Caco-2 (cell line): ENCODE results near the gene ENOSF1. TPM values are rescaled to one million over a fixed set of nuclear protein-coding genes. Genes with fewer than 3 reads are reported as not detected.

Experiments used
- BruUV-seq: library from RNA; stranded (reverse); fragments of 400-500 nt; replicated peaks from 2 replicates; lab custom pipeline; 2021; lab: Mats Ljungman, UMichigan
- CTCF ChIA-PET: fragments of 300-600 bp; sonication (Branson Sonifier 250); formaldehyde crosslinking; loops from one replicate; lab custom pipeline; 2022; ENCODE audit warnings: antibody characterized with exemption; lab: Charles Lee
- POLR2A ChIA-PET: fragments of 300-600 bp; sonication (Branson Sonifier 250); formaldehyde crosslinking; loops from one replicate; lab custom pipeline; 2022; ENCODE audit warnings: antibody characterized with exemption; lab: Charles Lee
- DNase-seq, 2 experiments: peaks; one replicate each; pipeline versions ENCODE4 v3.0.0 to v3.0.0-alpha.2; 2020 to 2022
- H3K27me3 ChIP-seq: replicated peaks from 2 replicates; pipeline ENCODE4 v1.6.0; 2011; ENCODE audit warnings: low read length; ENCODE audit not compliant: control insufficient read depth, insufficient read depth
- H3K36me3 ChIP-seq: 2 replicates; pipeline ENCODE4 v1.5.1; 2011; ENCODE audit warnings: low read length; ENCODE audit not compliant: control insufficient read depth, insufficient read depth
- H3K4me1 ChIP-seq: fragments of 250-450 bp; sonication (Bioruptor Pico); 2 replicates; pipeline ENCODE4 v1.5.1; 2020; ENCODE audit warnings: mild to moderate bottlenecking
- H3K4me3 ChIP-seq: 2 replicates; pipeline ENCODE4 v1.5.1; 2011; ENCODE audit warnings: low read depth, mild to moderate bottlenecking, control low read depth, low read length
- H3K9me3 ChIP-seq: fragments of 250-450 bp; sonication (Bioruptor Pico); 2 replicates; pipeline ENCODE4 v1.5.1; 2020; ENCODE audit warnings: mild to moderate bottlenecking, moderate library complexity
- H3K27ac Mint-ChIP-seq: one replicate; pipeline ENCODE4 v1.8.0; 2022; ENCODE audit warnings: mixed read lengths; ENCODE audit not compliant: unreplicated experiment
- H3K27me3 Mint-ChIP-seq: one replicate; pipeline ENCODE4 v1.8.0; 2022; ENCODE audit warnings: mixed read lengths; ENCODE audit not compliant: insufficient read depth, unreplicated experiment
- H3K36me3 Mint-ChIP-seq: one replicate; pipeline ENCODE4 v1.8.0; 2022; ENCODE audit warnings: mild to moderate bottlenecking, mixed read lengths; ENCODE audit not compliant: insufficient read depth, unreplicated experiment
- H3K4me1 Mint-ChIP-seq: one replicate; pipeline ENCODE4 v1.8.0; 2022; ENCODE audit warnings: low read depth, mixed read lengths; ENCODE audit not compliant: unreplicated experiment
- H3K4me3 Mint-ChIP-seq: one replicate; pipeline ENCODE4 v1.8.0; 2022; ENCODE audit warnings: mild to moderate bottlenecking, moderate library complexity, mixed read lengths; ENCODE audit not compliant: unreplicated experiment
- H3K9me3 Mint-ChIP-seq: one replicate; pipeline ENCODE4 v1.8.0; 2022; ENCODE audit warnings: mixed read lengths; ENCODE audit not compliant: unreplicated experiment
- CTCF ChIP-seq, 2 experiments: fragments of 200-600 bp in 1 of 2; IDR thresholded peaks; 1 replicate in 1 of 2; 2 replicates in 1 of 2; pipeline versions ENCODE4 v1.5.1 to v1.8.0; 2011 to 2022; ENCODE audit warnings: antibody characterized with exemption in 1 of 2, control low read depth in 1 of 2, inconsistent platforms in 1 of 2, low read depth in 1 of 2, low read length in 1 of 2, mild to moderate bottlenecking in 1 of 2, moderate library complexity in 1 of 2; ENCODE audit not compliant: insufficient read depth in 1 of 2, severe bottlenecking in 1 of 2, unreplicated experiment in 1 of 2
- intact Hi-C: fragments of 100-400 bp; cut with micrococcal nuclease; formaldehyde crosslinking; loops from one replicate; pipeline ENCODE4 v1.10.0; 2022; ENCODE audit not compliant: unreplicated experiment
- total RNA-seq: library from RNA; stranded (reverse); gene quantifications from 2 replicates; pipeline ENCODE4 v1.2.3, GENCODE V29; 2022

The ENOSF1 gene
- total RNA-seq, 1 experiment from 2014 or later = 114 TPM

- H3K36me3 Mint-ChIP-seq = peaks cover 36% of the 10 kb centered on the region
- POLR2A ChIA-PET = interaction anchor here (0.5 to 0.6 kb wide), 4 partner anchors 10 to 122 kb away, joined by 3 to 6 read pairs (median 4); no protein-coding TSS in a partner anchor
- BruUV-seq = no TSS peak
These were observed 683 bp upstream of the ENOSF1 start for GRCh38 chr18:713135-713490.

GRCh38 chr18:711657-712400 lies 601 bp downstream of the ENOSF1 start:
- intact Hi-C loops = loop anchor here (1.0 to 5.0 kb wide), 3 partner anchors 29 to 120 kb away; partner anchors contain the start of gene TYMS
- peak; percentile 60 to 65 for DNase-seq
- TSS peak; percentile 90 for BruUV-seq
- H3K27ac Mint-ChIP-seq = peak overlapping the region; percentile 81
- POLR2A ChIA-PET = no interaction called here
- no peak for TF ChIP-seq CTCF (IDR thresholded peaks at IDR 0.05; ENCODE audit: insufficient read depth in 1 of 2, low read depth in 1 of 2, low read length in 1 of 2, severe bottlenecking in 1 of 2, unreplicated experiment in 1 of 2)
- H3K9me3 Mint-ChIP-seq = no peaks in the 10 kb centered on the region
- CTCF ChIA-PET = interaction anchor here (0.6 to 1.6 kb wide), 8 partner anchors 23 to 129 kb away, joined by 3 to 21 read pairs (median 6); no protein-coding TSS in a partner anchor
- H3K4me1 Mint-ChIP-seq = peaks cover 19% of the 10 kb centered on the region
- H3K4me3 Mint-ChIP-seq = peak overlapping the region; percentile 81
- no peaks in the 10 kb centered on the region for H3K9me3 ChIP-seq
- H3K4me3 ChIP-seq = peak overlapping the region; percentile 76
- no peaks in the 10 kb centered on the region for H3K27me3 ChIP-seq
- peaks cover 11% of the 10 kb centered on the region; the same call in 1 of the 2 replicates for H3K4me1 ChIP-seq
- no peaks in the 10 kb centered on the region for H3K27me3 Mint-ChIP-seq
- peaks cover 39% of the 10 kb centered on the region for H3K36me3 Mint-ChIP-seq
- H3K36me3 ChIP-seq = peaks cover 6% of the 10 kb centered on the region

More at GRCh38 chr18:713135-713490, 683 bp upstream of the ENOSF1 start:
- Histone ChIP-seq H3K27me3 (no peaks in the 10 kb centered on the region), H3K36me3 (peaks cover 4% of the 10 kb centered on the region; the same call in 1 of the 2 replicates), H3K9me3 (no peaks in the 10 kb centered on the region), H3K4me1 (peaks cover 11% of the 10 kb centered on the region; the same call in 1 of the 2 replicates), H3K4me3 (no peak overlapping the region)
- Mint-ChIP-seq H3K4me1 (peaks cover 19% of the 10 kb centered on the region), H3K4me3 (peak overlapping the region; percentile 81), H3K27me3 (no peaks in the 10 kb centered on the region), H3K27ac (no peak overlapping the region), H3K9me3 (no peaks in the 10 kb centered on the region)
- no peak for TF ChIP-seq CTCF (IDR thresholded peaks at IDR 0.05; ENCODE audit: insufficient read depth in 1 of 2, low read depth in 1 of 2, low read length in 1 of 2, severe bottlenecking in 1 of 2, unreplicated experiment in 1 of 2)
- intact Hi-C loops = loop anchor here (5.0 kb wide), 1 partner anchor 56 kb away; the partner anchor contains the start of gene TYMS
- DNase-seq = no peak
- CTCF ChIA-PET = interaction anchor here (0.9 to 1.6 kb wide), 6 partner anchors 22 to 128 kb away, joined by 3 to 21 read pairs (median 6); no protein-coding TSS in a partner anchor

- no TSS peak for BruUV-seq
- DNase-seq = no peak
- H3K27ac Mint-ChIP-seq = peak overlapping the region; percentile 81
- peak overlapping the region; percentile 81 for H3K4me3 Mint-ChIP-seq
- peaks cover 45% of the 10 kb centered on the region for H3K36me3 Mint-ChIP-seq
- peaks cover 19% of the 10 kb centered on the region for H3K4me1 Mint-ChIP-seq
- Histone ChIP-seq H3K9me3 (no peaks in the 10 kb centered on the region), H3K4me1 (peaks cover 11% of the 10 kb centered on the region; the same call in 1 of the 2 replicates), H3K27me3 (no peaks in the 10 kb centered on the region), H3K36me3 (peaks cover 6% of the 10 kb centered on the region), H3K4me3 (peak overlapping the region; percentile 76)
- H3K27me3 Mint-ChIP-seq = no peaks in the 10 kb centered on the region
- ChIA-PET CTCF (no interaction called here), POLR2A (no interaction called here)
- no peaks in the 10 kb centered on the region for H3K9me3 Mint-ChIP-seq
- TF ChIP-seq CTCF (IDR thresholded peaks at IDR 0.05; ENCODE audit: insufficient read depth in 1 of 2, low read depth in 1 of 2, low read length in 1 of 2, severe bottlenecking in 1 of 2, unreplicated experiment in 1 of 2) = no peak
- intact Hi-C loops = loop anchor here (2.0 to 5.0 kb wide), 2 partner anchors 28 to 54 kb away; partner anchors contain the start of gene TYMS
These were observed 1.1 kb downstream of the ENOSF1 start for GRCh38 chr18:711310-711656.
